IMR-90 (cell line): ENCODE data around the gene ANKDD1A. TPM values are rescaled to one million over a fixed set of nuclear protein-coding genes. Genes with fewer than 3 reads are reported as not detected.

ENCODE experiments used
- ATAC-seq: fragments of 200-7000 bp; cut with Tn5 transposase; 2 replicates; pipeline ENCODE4 v1.9.1; 2020; ENCODE audit warnings: low read depth, mild to moderate bottlenecking, moderate library complexity
- BruUV-seq: library from RNA; stranded (reverse); fragments of 400-500 nt; replicated peaks from 2 replicates; lab custom pipeline; 2021; lab: Mats Ljungman, UMichigan
- CTCF ChIA-PET: fragments of 300-600 bp; formaldehyde crosslinking; extraction: SDS; loops from one replicate; lab custom pipeline; 2021; ENCODE audit warnings: antibody characterized with exemption; lab: Yijun Ruan, JAX
- POLR2A ChIA-PET: fragments of 300-600 bp; sonication (Branson Sonifier 250); formaldehyde crosslinking; loops from one replicate; lab custom pipeline; 2022; ENCODE audit warnings: antibody characterized with exemption; ENCODE audit not compliant: unreplicated experiment; lab: Charles Lee
- DNase-seq: peaks from one replicate; pipeline ENCODE4 v3.0.0; 2013
- H2AFZ ChIP-seq: replicated peaks from 2 replicates; pipeline ENCODE3; 2013; ENCODE audit warnings: low read length, mild to moderate bottlenecking; ENCODE audit not compliant: poor library complexity
- H2AK5ac ChIP-seq: 2 replicates; pipeline ENCODE4 v1.6.1; 2013; ENCODE audit warnings: low read depth, low read length, inconsistent platforms
- H2AK9ac ChIP-seq: replicated peaks from 2 replicates; pipeline ENCODE3; 2013; ENCODE audit warnings: mild to moderate bottlenecking, low read depth, low read length, moderate library complexity; ENCODE audit not compliant: poor library complexity
- H2BK120ac ChIP-seq: 2 replicates; pipeline ENCODE4 v1.6.1; 2013; ENCODE audit warnings: low read depth, low read length, inconsistent platforms
- H2BK15ac ChIP-seq: 3 replicates; pipeline ENCODE4 v1.6.1; 2013; ENCODE audit warnings: low read depth, low read length, inconsistent platforms
- H2BK20ac ChIP-seq: 2 replicates; pipeline ENCODE4 v1.6.1; 2013; ENCODE audit warnings: low read depth, mild to moderate bottlenecking, inconsistent platforms, low read length, moderate library complexity
- H2BK5ac ChIP-seq: 2 replicates; pipeline ENCODE4 v1.6.1; 2013; ENCODE audit warnings: mild to moderate bottlenecking, low read depth, low read length, inconsistent platforms; ENCODE audit not compliant: poor library complexity, severe bottlenecking
- H3K14ac ChIP-seq: replicated peaks from 2 replicates; pipeline ENCODE4 v1.6.1; 2013; ENCODE audit warnings: low read depth, low read length, inconsistent platforms
- H3K18ac ChIP-seq: 2 replicates; pipeline ENCODE4 v1.6.1; 2013; ENCODE audit warnings: low read depth, low read length, control low read depth
- H3K23ac ChIP-seq: 2 replicates; pipeline ENCODE4 v1.6.1; 2013; ENCODE audit warnings: low read depth, low read length, inconsistent platforms
- H3K27ac ChIP-seq: 2 replicates; pipeline ENCODE4 v1.5.1; 2013; ENCODE audit warnings: mild to moderate bottlenecking, control low read depth, low read length; ENCODE audit not compliant: insufficient read depth
- H3K27me3 ChIP-seq: 2 replicates; pipeline ENCODE4 v1.6.1; 2013; ENCODE audit warnings: low read length; ENCODE audit not compliant: control insufficient read depth, insufficient read depth
- H3K36me3 ChIP-seq: 2 replicates; pipeline ENCODE4 v1.6.1; 2013; ENCODE audit warnings: low read length, mixed read lengths; ENCODE audit not compliant: control insufficient read depth, insufficient read depth
- H3K4ac ChIP-seq: 2 replicates; pipeline ENCODE4 v1.6.1; 2013; ENCODE audit warnings: low read depth, low read length, inconsistent platforms
- H3K4me1 ChIP-seq: 2 replicates; pipeline ENCODE4 v1.6.1; 2013; ENCODE audit warnings: low read length, mixed read lengths; ENCODE audit not compliant: control insufficient read depth, insufficient read depth
- H3K4me2 ChIP-seq: 2 replicates; pipeline ENCODE4 v1.6.1; 2013; ENCODE audit warnings: low read depth, mild to moderate bottlenecking, control low read depth, low read length, moderate library complexity
- H3K4me3 ChIP-seq: 2 replicates; pipeline ENCODE4 v1.5.1; 2013; ENCODE audit warnings: low read depth, mild to moderate bottlenecking, control low read depth, low read length, moderate library complexity; ENCODE audit not compliant: insufficient read depth
- H3K56ac ChIP-seq: 2 replicates; pipeline ENCODE4 v1.6.1; 2013; ENCODE audit warnings: low read length, inconsistent platforms; ENCODE audit not compliant: insufficient read depth; ENCODE audit errors: extremely low read depth
- H3K79me1 ChIP-seq, 2 experiments: 2 replicates each; pipeline ENCODE4 v1.6.1; 2013; ENCODE audit warnings: low read length in 2 of 2, inconsistent platforms in 1 of 2, low read depth in 1 of 2
- H3K9ac ChIP-seq: 2 replicates; pipeline ENCODE4 v1.6.1; 2013; ENCODE audit warnings: low read depth, low read length, control low read depth
- H3K9me1 ChIP-seq: 2 replicates; pipeline ENCODE4 v1.6.1; 2013; ENCODE audit warnings: low read length, inconsistent platforms; ENCODE audit not compliant: insufficient read depth
- H3K9me3 ChIP-seq: 2 replicates; pipeline ENCODE4 v1.6.1; 2013; ENCODE audit warnings: low read length; ENCODE audit not compliant: control insufficient read depth, insufficient read depth
- H4K20me1 ChIP-seq: 2 replicates; pipeline ENCODE4 v1.6.1; 2013; ENCODE audit warnings: low read length, inconsistent platforms; ENCODE audit not compliant: insufficient read depth
- H4K5ac ChIP-seq: 2 replicates; pipeline ENCODE4 v1.6.1; 2013; ENCODE audit warnings: mild to moderate bottlenecking, low read depth, low read length, control low read depth
- H4K8ac ChIP-seq, 2 experiments: 2 replicates each; pipeline ENCODE4 v1.6.1; 2013; ENCODE audit warnings: low read depth in 2 of 2, low read length in 2 of 2, control low read depth in 1 of 2, inconsistent platforms in 1 of 2
- H4K91ac ChIP-seq: 2 replicates; pipeline ENCODE4 v1.6.1; 2013; ENCODE audit warnings: low read depth, low read length, inconsistent platforms; ENCODE audit not compliant: insufficient read depth
- NFE2L2 ChIP-seq: fragments of 150-350 bp; IDR thresholded peaks from 2 replicates; pipeline ENCODE4 v1.6.1; 2016; ENCODE audit warnings: low read depth, mild to moderate bottlenecking, low read length
- POLR2A ChIP-seq: IDR thresholded peaks from 2 replicates; pipeline ENCODE4 v1.6.1; 2012; ENCODE audit warnings: mild to moderate bottlenecking, low read depth, low read length
- WGBS, 2 experiments: methylation state at CpG; one replicate each; pipeline versions ENCODE4 v1.1.5 to v1.1.7; 2013; ENCODE audit warnings: missing lambda C conversion rate in 2 of 2; ENCODE audit not compliant: insufficient read length in 1 of 2; ENCODE audit errors: extremely low coverage in 2 of 2; 5-methylcytosine and 5-hydroxymethylcytosine counted together
- dilution Hi-C: fragments of 300-500 bp; cut with HindIII; formaldehyde crosslinking; loops from one replicate; pipeline ENCODE4 v1.14.3; 2018; ENCODE audit warnings: low sequenced_read_pairs; ENCODE audit not compliant: unreplicated experiment
- in situ Hi-C: fragments of 300-500 bp; cut with MboI; formaldehyde crosslinking; loops from 3 replicates; pipeline ENCODE4 v1.14.3; 2019; ENCODE audit warnings: low sequenced_read_pairs, inconsistent platforms, mixed read lengths
- intact Hi-C: fragments of 100-400 bp; cut with micrococcal nuclease; formaldehyde crosslinking; loops from 2 replicates; pipeline ENCODE4 v1.10.0; 2022
- polyA plus RNA-seq, 3 experiments: library from polyadenylated mRNA; depleted of rRNA; stranded (reverse); fragments of >200 nt; gene quantifications; 2 replicates each; pipeline ENCODE4 v1.2.3, GENCODE V29; 2012; ENCODE audit warnings: low replicate concordance in 1 of 3
- total RNA-seq: library from RNA; depleted of rRNA; stranded (reverse); fragments of >200 nt; gene quantifications from 2 replicates; pipeline ENCODE4 v1.2.3, GENCODE V29; 2012
- TF ChIP-seq, protein P1 (sequence below): fragments of 150-350 bp; IDR thresholded peaks from 2 replicates; pipeline ENCODE4 v1.6.1; 2016; ENCODE audit warnings: low read depth, mild to moderate bottlenecking, low read length, moderate library complexity, borderline replicate concordance

The ANKDD1A gene
- total and polyA plus RNA-seq, 2 of the 4 experiments (the other 2 are of a cell fraction) = 3.6 to 4.9 TPM

- Histone ChIP-seq H3K9ac (no peak overlapping the region), H2BK15ac (no peak overlapping the region), H2BK5ac (no peak overlapping the region), H2AK5ac (0 out of 2 replicates have a peak overlapping the region, but pooled peaks have one; percentile 43), H2BK120ac (no peak overlapping the region), H3K9me3 (no peaks in the 10 kb centered on the region), H2BK20ac (no peak overlapping the region), H4K20me1 (peaks cover 3% of the 10 kb centered on the region; the same call in 1 of the 2 replicates), H3K23ac (peak overlapping the region; percentile 82; the same call in 1 of the 2 replicates), H2AFZ (no peak overlapping the region), H4K8ac (0 out of 4 replicates have a peak overlapping the region, but pooled peaks of 1 of the 2 experiments have one; percentile 40), H3K4me2 (no peak overlapping the region), H4K91ac (no peak overlapping the region), H3K36me3 (peaks cover 20% of the 10 kb centered on the region), H4K5ac (no peak overlapping the region), H3K79me1 (peaks cover 15 to 38% of the 10 kb centered on the region in 2 experiments), H3K4me1 (peaks cover 9% of the 10 kb centered on the region), H3K27me3 (no peaks in the 10 kb centered on the region), H3K56ac (no peak overlapping the region), H2AK9ac (no peak overlapping the region), H3K4me3 (no peak overlapping the region), H3K27ac (no peak overlapping the region), H3K18ac (no peak overlapping the region), H3K4ac (no peak overlapping the region), H3K14ac (no peak overlapping the region; the same call in 1 of the 2 replicates), H3K9me1 (peaks cover 11% of the 10 kb centered on the region)
- dilution Hi-C loops (no loop called here), in situ Hi-C loops (no loop called here), intact Hi-C loops (no loop called here)
- no peak for ATAC-seq
- no TSS peak for BruUV-seq
- no CpG with 5 or more reads among the region's 6 CpGs for WGBS, 2 experiments
- ChIA-PET POLR2A (no interaction called here), CTCF (interaction anchor here (0.6 kb wide), 2 partner anchors 32 to 141 kb away, joined by 5 to 6 read pairs; no protein-coding TSS in a partner anchor)
- TF ChIP-seq NFE2L2 (no peak), POLR2A (no peak)
- TF ChIP-seq, protein P1, sequence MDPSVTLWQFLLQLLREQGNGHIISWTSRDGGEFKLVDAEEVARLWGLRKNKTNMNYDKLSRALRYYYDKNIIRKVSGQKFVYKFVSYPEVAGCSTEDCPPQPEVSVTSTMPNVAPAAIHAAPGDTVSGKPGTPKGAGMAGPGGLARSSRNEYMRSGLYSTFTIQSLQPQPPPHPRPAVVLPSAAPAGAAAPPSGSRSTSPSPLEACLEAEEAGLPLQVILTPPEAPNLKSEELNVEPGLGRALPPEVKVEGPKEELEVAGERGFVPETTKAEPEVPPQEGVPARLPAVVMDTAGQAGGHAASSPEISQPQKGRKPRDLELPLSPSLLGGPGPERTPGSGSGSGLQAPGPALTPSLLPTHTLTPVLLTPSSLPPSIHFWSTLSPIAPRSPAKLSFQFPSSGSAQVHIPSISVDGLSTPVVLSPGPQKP = no peak
- DNase-seq = no peak
Measured at GRCh38 chr15:64981812-64982431, 70.2 kb downstream of the ANKDD1A start.
